ENCODE data around the gene ACER3.
"Not testable (repeated sequence)": the region's sequence is repeated elsewhere in the genome, so short reads cannot be mapped to it uniquely, and the experiment has no call there.

ACER3 gene

DNA sequence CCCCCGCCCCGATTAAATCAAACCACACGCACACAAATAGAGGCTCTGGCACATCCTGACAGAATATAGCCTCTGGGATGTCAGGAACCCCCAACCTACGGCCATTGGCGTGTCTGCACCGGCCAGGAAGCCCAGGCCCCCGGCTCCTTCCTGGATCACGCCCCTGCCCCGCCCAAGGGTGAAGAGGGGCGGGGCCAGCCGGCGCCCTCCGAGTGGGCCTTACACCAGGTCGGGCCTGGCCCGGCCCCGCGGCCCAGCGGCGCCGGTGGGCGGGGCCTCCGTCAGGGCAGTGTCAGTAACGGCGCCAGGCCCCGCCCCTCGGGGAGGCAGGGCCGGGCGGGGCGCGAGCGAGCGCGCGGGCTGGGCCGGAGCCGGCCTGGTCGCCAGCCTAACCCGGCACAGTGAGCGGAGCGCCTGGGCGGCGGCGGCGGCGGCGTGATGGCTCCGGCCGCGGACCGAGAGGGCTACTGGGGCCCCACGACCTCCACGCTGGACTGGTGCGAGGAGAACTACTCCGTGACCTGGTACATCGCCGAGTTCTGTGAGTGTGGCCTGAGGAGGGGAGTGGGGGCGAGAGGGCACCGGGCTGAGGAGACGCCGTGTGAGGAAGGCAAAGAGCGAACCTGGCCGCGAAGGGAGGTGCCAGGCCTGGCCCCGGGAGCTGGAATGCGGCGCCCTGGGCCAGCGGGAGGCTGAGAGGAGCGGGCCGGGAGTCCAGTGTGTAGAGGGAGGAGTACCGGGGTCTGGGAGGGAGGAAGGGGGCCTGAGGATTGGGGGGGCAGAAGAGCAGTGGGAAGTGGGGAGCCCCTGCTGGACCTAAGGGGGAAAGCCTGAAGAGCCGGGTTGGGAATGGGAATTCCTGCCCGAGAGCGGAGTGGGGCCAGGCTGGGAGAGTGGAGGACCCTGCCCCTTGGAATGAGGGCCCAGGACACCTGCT lies at the start of gene ACER3:
Gene ACER3, plus strand, starts transcription at position 380 of the 937 bp plus-strand sequence. Its CDS starts 59 bp downstream, at position 439.
- peak; percentile 70 for DNase-seq

DNA sequence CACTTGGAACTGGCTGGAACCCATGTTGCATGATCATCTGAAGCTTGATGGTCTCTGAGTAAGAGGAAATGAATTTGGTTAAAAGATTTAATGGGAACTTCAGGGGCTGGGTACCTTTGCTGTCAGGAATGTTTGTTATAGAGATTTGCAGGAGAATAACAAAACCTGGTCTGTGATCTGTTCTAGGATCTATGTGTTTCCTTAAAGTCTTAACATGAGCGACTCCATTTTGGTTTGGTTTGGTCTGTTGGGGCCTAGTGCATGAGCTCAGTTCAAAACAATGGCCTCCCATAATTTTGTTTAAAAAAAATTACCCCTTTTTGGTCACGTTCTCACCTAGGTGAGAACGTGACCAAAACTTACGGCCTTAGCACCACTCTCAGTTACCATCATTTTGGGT lies 49.5 kb upstream of the ACER3 start:
- no peak for DNase-seq

DNA sequence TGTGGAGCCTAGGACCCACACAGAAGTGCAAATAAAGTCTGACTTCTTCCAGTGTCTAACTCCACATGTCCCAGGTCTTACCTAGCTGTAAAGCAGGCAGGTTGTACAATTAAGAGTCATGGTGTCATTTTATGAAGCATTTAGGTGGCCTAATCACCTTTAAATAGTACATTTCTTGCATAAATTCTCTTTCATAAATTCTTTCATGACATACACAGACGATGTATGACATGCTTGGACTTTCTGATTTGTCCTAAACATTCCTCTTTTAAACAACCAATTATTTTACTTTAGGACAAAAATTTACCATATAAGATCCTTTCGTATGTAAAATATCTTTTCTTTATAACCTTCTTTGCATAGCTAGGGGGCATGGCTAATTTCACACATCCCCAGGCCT lies 46.3 kb upstream of the ACER3 start:
- DNase-seq: no peak

DNA sequence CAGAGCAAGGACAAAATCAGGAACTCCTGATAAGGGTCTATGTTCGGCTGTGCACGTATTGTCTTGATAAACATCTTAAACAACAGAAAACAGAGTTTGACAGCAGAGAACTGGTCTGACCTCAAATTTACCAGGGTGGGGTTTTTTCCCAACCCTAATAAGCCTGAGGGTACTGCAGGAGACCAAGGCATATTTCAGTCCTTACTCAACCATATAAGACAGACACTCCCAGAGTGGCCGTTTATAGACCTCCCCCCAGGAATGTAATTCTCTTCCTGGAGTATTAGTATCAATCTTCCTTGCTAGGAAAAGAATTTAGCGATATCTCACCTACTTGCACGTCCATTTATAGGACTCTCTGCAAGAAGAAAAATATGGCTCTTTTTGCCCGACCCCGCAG lies 45.0 kb upstream of the ACER3 start:
- not testable (repeated sequence) for DNase-seq

DNA sequence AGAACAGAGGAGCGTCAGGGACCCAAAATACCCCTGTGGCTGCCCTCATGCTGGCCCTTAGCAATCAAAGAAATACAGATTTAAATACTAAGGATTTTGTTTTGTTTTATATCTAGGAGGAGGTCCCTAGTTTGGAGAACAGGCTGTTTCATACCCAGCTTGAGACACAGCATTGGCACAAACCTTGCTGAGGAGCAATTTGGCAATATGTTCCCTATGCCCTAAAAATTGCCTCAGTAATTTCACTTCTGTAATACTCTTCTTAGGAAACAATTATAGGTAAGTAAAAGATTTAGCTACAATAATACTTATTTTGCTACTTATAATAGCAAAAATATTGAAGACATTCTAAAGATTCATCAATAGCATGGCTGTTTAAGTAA lies 40.5 kb upstream of the ACER3 start:
- DNase-seq: no peak

DNA sequence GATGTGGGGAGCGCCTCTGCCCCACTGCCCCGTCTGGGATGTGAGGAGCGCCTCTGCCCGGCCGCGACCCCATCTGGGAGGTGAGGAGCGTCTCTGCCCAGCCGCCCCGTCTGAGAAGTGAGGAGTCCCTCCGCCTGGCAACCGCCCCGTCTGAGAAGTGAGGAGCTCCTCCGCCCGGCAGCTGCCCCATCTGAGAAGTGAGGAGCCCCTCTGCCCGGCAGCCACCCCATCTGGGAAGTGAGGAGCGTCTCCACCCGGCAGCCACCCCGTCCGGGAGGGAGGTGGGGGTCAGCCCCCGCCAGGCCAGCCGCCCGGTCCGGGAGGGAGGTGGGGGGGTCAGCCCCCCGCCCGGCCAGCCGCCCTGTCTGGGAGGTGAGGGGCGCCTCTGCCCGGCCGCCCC lies 39.3 kb upstream of the ACER3 start:
- DNase-seq: not testable (repeated sequence)

DNA sequence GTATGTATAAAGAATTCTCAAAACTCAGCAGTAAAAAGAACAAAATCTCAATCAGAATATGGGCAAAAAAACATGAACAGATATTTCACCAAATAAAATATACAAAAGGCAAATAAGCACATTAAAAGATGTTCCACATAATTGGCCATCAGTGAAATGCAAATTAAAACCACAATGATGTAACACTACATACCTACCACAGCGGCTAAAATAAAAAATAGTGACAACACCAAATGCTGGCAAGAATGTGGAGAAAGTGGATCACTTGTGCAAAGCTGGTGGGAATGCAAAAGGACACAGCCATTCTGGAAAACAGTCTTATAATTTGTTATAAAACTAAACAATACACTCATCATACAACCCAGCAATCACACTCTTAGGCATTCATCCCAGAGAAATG lies 38.3 kb upstream of the ACER3 start:
- DNase-seq: no peak

DNA sequence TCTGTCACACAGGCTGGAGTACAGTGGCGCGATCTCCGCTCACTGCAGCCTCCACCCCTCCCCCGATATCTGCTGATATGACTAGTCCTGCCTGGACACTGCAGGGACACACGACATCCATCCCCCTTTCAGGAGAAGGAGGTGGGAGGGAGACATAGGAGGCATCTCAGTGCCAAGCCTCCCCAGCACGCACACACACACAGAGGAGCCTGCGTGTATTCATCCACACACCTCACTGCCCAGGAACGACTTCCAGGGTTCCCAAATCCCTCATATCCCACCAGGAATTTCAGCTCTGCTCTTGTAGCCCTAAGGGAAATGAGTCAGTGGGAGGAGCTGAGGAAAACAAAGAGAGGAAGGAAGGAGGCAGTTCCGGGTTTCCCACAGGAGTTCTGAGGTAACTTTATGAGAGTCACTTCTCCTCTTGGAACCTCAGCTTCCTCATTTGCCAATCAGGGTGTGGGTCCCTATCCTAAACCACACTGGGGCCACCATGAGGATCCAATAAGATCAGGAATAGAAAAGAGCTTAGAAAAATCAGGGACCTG lies 37.2 kb upstream of the ACER3 start:
- no peak for DNase-seq

DNA sequence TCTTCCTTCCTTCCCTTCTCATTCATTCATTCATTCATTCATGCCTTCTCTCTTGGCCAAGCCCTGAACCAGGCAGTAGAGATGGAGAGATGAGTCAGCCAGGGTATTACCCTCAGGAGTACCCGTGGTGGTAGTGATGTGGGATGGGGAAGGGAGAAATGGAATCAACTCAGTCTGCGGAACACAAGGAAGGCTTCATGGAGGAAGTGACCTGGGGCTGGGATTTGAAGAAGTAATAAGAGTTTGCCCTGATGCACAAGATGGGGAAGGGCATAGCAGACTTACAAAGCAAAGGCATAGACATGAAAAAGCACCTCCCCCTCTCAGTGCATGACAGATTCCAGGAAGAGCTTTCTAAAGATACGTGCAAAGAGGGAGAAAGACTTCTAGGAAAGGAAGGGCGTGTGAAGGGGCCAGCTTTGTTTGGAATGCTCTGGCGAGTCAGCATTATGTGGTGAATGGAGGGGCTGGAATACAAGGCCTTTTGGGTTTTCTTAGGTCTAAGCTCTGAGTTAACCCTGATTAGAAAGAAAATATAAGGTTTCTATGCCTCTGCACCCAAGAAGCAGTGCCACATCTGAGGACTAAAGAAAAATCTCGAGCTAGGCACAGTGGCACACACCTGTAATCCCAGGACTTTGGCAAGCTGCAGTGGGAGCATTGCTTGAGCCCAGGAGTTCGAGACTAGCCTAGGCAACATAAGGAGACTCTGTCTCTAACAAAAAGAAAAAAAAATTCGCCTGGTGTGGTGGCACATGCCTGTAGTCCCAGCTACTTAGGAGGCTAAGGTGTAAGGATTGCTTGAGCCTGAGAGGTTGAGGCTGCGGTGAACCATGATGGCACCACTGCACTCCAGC lies 36.4 kb upstream of the ACER3 start:
- DNase-seq: no peak

DNA sequence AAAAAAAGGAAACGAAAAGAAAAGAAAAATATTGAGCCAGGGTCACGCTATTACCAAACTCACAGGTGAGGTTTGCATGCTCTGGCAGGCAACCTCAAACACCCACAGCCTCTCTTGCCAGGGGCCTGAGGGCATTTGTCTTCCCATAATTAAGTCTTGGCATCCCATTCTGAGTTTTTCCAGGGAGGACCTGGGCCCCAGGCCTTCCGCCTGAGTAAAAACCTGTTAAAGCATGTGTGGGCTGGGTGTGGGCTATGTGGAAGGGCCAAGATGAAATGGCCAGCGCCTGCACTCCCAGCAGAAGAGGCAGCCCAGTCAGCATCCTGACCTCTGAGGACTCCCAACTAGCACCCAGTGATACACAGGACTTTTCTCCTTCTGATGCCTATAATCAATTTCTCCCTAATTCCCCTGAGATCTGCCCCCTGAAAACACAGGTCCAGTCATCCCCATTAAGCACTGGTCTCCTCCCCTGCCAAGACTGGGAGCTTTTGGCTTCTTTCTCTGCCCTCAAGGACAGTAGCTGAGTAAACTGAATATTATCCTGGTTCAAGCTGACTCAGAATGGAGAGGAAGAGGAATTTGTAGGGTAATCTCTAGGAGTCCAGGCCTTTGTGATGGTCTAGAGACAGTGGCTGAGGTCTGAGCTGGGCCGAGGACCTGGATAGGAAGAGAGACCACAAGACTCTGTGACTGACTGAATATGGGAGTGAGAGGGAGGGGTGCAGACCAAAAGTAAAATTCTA lies 35.6 kb upstream of the ACER3 start:
- DNase-seq: no peak

DNA sequence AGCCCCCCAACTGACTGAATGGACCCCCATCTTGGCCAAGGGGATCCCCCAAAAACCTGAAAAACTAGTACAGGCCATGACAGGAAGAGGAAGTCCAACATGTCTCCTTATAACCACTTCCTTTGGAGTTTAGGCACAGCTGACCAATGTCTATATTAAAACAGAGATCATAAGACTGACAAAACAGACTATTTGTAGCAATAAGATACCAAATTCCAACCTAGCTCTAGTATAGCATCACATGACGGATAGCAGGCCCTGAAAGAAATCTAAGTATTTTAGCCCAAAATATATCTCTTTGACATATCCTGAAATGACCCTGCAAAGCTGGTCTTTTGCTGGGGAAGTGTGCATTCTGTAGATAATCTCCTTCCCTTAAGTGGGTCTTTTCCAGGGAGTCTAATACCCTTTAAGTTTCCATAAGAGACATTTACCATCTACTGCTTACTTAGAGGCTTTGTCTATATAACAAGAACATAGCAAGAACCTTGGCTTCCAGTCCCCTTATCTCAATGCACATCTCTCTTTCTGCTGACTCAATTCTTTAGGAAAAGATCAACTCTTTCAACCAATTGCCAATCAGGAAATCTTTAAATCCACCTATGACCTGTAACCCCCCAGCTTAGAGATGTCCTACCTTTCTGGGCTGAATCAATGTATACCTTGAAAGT lies 34.9 kb upstream of the ACER3 start:
- no peak for DNase-seq

DNA sequence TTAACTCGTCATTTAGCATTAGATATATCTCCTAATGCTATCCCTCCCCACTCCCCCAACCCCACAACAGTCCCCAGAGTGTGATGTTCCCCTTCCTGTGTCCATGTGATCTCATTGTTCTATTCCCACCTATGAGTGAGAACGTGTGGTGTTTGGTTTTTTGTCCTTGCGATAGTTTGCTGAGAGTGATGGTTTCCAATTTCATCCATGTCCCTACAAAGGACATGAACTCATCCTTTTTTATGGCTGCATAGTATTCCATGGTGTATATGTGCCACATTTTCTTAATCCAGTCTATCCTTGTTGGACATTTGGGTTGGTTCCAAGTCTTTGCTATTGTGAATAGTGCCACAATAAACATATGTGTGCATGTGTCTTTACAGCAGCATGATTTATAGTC lies 34.2 kb upstream of the ACER3 start:
- not testable (repeated sequence) for DNase-seq

DNA sequence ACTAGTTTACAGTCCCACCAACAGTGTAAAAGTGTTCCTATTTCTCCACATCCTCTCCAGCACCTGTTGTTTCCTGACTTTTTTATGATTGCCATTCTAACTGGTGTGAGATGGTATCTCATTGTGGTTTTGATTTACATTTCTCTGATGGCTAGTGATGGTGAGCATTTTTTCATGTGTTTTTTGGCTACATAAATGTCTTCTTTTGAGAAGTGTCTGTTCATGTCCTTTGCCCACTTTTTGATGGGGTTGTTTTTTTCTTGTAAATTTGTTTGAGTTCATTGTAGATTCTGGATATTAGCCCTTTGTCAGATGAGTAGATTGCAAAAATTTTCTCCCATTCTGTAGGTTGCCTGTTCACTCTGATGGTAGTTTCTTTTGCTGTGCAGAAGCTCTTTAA lies 33.7 kb upstream of the ACER3 start:
- DNase-seq: not testable (repeated sequence)

DNA sequence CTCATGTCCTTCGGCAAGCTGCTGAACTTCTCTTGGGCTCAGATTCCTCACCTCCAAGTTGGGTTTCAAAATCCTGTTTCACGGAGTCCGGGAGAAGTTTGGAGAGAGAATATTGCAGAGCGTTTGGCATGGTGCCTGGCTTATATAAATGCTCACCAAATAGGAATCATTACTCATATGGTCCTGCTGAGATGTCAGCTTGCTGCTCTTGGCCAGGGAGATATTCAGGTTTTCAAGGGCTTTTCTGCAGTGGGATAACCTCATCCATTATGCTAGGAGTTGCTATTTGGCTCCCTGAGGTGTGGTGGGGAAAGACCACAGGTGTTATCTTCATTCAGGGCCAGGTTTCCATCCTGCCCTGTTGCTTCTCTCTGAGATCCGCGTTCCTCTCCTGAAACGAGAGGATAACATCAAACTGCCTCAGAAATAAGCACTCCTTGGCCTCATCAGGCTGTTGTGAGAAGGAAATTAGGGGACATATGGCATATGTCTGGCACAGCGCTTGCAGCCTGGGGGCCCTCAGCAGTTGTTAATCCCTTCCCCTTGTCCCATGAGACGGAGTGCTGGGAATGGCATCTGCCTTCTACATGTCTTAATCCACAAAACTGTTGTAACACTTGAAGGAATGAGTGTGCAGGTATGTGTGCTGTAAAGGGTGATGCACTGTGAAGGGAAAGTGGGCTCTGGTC lies 29.9 kb upstream of the ACER3 start:
- DNase-seq: no peak

DNA sequence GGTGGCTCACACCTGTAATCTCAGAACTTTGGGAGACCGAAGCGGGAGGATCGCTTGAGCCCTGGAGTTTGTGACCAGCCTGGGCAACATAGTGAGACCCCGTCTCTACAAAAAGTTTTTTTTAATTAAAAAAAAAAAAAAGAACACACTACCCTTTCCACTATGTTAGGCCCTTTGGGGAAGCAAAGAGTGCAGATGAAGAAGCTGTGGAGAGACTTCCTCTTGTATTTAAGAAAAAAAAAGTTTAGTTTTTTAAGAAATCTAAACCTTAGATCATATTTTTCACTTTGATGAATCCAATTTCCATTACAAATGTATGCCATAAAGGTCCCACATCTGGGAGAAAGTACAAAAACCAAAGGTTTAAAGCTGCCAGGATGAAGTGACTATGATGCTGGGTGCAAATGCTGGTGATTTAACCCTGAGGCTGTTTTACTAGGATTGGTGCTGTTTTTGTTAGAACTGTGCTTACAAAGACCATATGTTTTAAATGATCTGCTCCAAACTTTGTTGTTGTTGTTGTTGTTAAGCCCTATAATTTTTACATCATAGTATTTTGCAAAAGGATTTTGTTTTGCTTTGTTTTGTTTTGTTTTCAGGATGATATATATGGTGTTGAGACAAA lies 28.9 kb upstream of the ACER3 start:
- no peak for DNase-seq

DNA sequence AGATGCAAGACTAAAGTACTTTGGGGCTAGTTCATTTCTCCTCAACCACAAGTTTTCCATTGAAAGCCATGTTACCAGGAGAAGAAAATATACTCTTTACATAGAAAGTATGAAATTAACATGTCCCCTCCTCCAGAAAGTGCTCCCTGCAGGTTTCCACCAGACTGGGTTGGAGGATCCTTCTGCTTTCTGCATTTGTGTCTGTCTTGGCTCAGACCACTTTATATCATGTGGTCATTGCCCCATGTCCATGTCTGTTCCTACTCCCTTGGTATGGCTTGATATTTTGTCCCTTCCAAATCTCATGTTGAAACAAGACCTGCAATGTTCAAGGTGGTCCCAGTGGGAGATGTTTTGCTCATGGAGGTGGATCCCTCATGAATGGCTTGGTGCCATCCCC lies 28.4 kb upstream of the ACER3 start:
- no peak for DNase-seq

DNA sequence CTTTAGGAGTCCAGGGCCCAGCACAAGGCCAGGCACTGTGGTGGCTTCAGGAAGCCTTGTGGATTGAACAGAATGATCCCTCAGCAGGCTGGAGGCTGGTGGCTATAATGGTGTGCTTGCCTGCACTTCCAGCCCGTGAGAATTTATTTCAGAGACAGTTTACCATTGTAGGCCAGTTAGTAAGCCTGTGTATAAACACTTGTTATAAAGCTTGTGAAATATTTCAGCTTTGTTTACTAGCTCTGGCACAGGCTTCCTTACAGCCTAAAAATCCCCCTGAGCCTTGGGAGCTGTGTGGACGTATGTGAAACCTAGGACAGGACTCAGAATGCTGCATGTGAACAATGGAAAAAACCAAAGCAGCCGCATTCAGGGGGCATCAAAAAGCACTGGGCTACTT lies 26.6 kb upstream of the ACER3 start:
- DNase-seq: no peak

DNA sequence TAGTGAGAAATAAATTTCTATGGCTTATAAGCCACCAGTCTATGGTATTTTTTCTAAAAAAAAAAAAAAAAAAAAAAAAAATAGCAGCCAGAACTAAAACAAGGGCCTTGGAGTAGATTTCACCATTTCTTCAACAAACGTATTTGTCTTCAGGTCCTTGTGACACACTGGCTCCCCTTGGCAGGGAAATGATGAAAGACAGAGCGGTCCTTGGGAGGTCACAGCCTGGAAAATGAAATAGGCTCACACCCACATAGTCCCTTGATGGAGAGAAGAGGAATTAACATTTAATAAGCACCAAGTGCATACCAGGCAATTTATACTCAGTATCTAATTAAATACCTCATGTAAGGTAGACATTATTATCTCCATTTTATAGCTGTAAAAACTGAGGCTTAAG lies 25.7 kb upstream of the ACER3 start:
- DNase-seq: no peak

DNA sequence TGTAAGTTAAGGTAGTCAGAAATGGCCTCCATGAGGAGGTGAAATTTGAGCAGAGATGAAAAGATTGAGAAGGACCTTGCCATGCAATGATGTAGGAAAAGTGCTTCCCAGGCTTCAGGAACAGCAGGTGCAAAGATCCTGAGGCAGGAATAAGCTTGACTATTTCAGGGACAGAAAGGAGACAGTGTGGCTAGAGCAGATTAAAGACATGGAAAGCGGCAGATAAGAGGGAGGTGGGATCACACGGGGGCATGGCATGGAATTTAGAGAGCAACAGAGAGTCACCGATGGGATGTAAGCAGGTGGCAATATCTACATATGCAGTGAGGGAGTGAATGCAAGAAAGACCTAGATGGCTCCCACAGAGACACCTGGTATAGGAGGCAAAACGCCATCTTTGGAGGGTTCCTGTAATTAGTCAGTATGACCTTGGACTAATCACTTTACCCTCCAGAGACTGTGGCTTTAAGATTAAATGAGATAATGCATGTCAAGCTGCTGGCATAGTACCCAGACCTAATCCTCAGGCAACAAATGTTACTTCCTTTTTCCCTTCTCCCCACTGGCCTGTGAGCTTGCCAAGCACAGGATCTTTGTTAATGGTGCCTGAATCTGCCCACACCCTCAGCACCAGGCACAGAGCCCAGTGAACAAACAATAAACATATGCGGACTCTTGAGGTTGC lies 24.6 kb upstream of the ACER3 start:
- no peak for DNase-seq

DNA sequence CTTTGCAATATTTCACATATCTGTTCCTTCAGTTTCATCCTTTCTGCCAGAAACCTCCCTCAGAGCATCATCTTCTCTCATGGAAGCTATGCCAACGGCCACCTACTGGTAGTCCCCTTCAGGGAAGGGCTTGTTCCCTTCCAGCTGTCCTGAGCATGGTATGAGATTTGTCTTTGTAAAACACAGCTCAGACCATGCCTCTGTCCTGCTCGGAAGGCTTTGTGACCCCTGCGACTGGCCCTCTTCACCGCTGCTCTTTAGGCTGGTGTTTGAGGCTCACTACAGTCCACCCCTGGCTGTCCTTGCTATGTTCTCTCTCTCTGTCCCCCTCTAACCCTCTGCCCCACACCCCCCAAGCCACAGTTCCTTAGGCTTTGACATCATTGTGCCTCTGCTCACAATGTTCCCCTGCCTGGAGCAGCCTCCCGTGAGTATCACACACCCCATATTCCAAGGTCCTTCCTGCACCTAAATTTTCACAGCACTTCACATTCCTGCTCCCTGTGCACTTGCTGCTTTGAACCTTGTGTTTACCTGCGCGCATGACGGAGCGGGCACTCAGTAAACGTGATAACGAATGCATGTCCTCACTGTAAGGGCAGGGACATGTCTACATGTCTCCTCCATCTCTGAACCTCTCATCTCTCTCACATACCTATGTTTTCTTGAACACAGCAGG lies 24.0 kb upstream of the ACER3 start:
- DNase-seq: no peak
